Measurements from ENCODE around the gene NEDD8.
"Not testable (repeated sequence)": the region's sequence is repeated elsewhere in the genome, so short reads cannot be mapped to it uniquely, and the experiment has no call there.

Gene NEDD8

GRCh38 chr14:24247422-24247821, 15.3 kb upstream of the NEDD8 start:
- DNase-seq (ENCODE audit: low read depth), result no peak

- no peak for DNase-seq (ENCODE audit: low read depth)
Observed at GRCh38 chr14:24246765-24247212, 14.6 kb upstream of the NEDD8 start.

GRCh38 chr14:24245350-24245749, 13.2 kb upstream of the NEDD8 start:
- DNase-seq (ENCODE audit: low read depth), result not testable (repeated sequence)

- DNase-seq (ENCODE audit: low read depth), result no peak
Observed at GRCh38 chr14:24243336-24243836, 11.2 kb upstream of the NEDD8 start.

- peak; percentile 87 for DNase-seq (ENCODE audit: low read depth)
Observed at GRCh38 chr14:24241829-24242443, 9.8 kb upstream of the NEDD8 start.

- DNase-seq (ENCODE audit: low read depth), result no peak
Observed at GRCh38 chr14:24240110-24240918, 8.1 kb upstream of the NEDD8 start.

GRCh38 chr14:24238527-24239037, 6.4 kb upstream of the NEDD8 start:
- no peak for DNase-seq (ENCODE audit: low read depth)

- DNase-seq (ENCODE audit: low read depth), result no peak
Observed at GRCh38 chr14:24238123-24238522, 6.0 kb upstream of the NEDD8 start.

GRCh38 chr14:24237463-24237955, 5.3 kb upstream of the NEDD8 start:
- DNase-seq (ENCODE audit: low read depth), result no peak

- no peak for DNase-seq (ENCODE audit: low read depth)
Observed at GRCh38 chr14:24236689-24237462, 4.7 kb upstream of the NEDD8 start.

- DNase-seq (ENCODE audit: low read depth), result no peak
Observed at GRCh38 chr14:24235804-24236688, 3.9 kb upstream of the NEDD8 start.

- no peak for DNase-seq (ENCODE audit: low read depth)
Observed at GRCh38 chr14:24234095-24235005, 2.2 kb upstream of the NEDD8 start.

- no peak for DNase-seq (ENCODE audit: low read depth)
Observed at GRCh38 chr14:24233538-24233866, 1.3 kb upstream of the NEDD8 start.

- no peak for DNase-seq (ENCODE audit: low read depth)
Observed at GRCh38 chr14:24232645-24233537, 724 bp upstream of the NEDD8 start, which contains the start of gene GMPR2. Gene GMPR2, plus strand, starts transcription at chr14:24232929. Its CDS starts 325 bp downstream, at chr14:24233254.

- DNase-seq (ENCODE audit: low read depth), result no peak
Observed at GRCh38 chr14:24231263-24232120, 675 bp downstream of the NEDD8 start.

GRCh38 chr14:24228902-24229301, 3.3 kb downstream of the NEDD8 start:
- DNase-seq (ENCODE audit: low read depth), result no peak

- no peak for DNase-seq (ENCODE audit: low read depth)
Observed at GRCh38 chr14:24226473-24226872, 5.7 kb downstream of the NEDD8 start.

GRCh38 chr14:24224618-24225071, 7.5 kb downstream of the NEDD8 start:
- DNase-seq (ENCODE audit: low read depth), result no peak

All from activated gamma-delta T cell treated with anti-CD3 and anti-CD28 coated beads, Interleukin-2, amount 50 U/mL, for 16 hours (primary cell).